CD14-positive monocyte (primary cell): ENCODE results near the gene OSTC. TPM values are rescaled to one million over a fixed set of nuclear protein-coding genes. Genes with fewer than 3 reads are reported as not detected.

Experiments used
- DNase-seq, 3 donors: peaks; one replicate each; pipeline ENCODE4 v3.0.0-alpha.2; 2011 to 2022
- H2AFZ ChIP-seq: 2 replicates; pipeline ENCODE4 v1.6.0; 2012; ENCODE audit warnings: mild to moderate bottlenecking, low read depth, low read length, inconsistent platforms; ENCODE audit not compliant: insufficient read depth, poor library complexity, severe bottlenecking
- H3K27ac ChIP-seq, 2 donors: 1 replicate in 1 of 2; 2 replicates in 1 of 2; pipeline ENCODE4 v1.5.1; 2012 to 2013; ENCODE audit warnings: low read length in 2 of 2, control low read depth in 1 of 2, inconsistent platforms in 1 of 2, low read depth in 1 of 2, mild to moderate bottlenecking in 1 of 2
- H3K27me3 ChIP-seq, 2 donors: one replicate each; pipeline versions ENCODE4 v1.6.0 to v1.6.1; 2011 to 2013; ENCODE audit warnings: low read length in 2 of 2; ENCODE audit not compliant: control insufficient read depth in 2 of 2, insufficient read depth in 2 of 2
- H3K36me3 ChIP-seq, 2 donors: replicated peaks in 1 of 2; 1 replicate in 1 of 2; 2 replicates in 1 of 2; pipeline versions ENCODE4 v1.5.1 to v1.6.1; 2012 to 2013; ENCODE audit warnings: low read length in 2 of 2, control low read depth in 1 of 2, inconsistent platforms in 1 of 2, mild to moderate bottlenecking in 1 of 2; ENCODE audit not compliant: insufficient read depth in 2 of 2, control insufficient read depth in 1 of 2
- H3K4me1 ChIP-seq, 2 donors: 1 replicate in 1 of 2; 2 replicates in 1 of 2; pipeline versions ENCODE4 v1.5.1 to v1.6.1; 2012 to 2013; ENCODE audit warnings: low read length in 2 of 2, control low read depth in 1 of 2, inconsistent platforms in 1 of 2, mild to moderate bottlenecking in 1 of 2, moderate library complexity in 1 of 2; ENCODE audit not compliant: insufficient read depth in 2 of 2, control insufficient read depth in 1 of 2
- H3K4me2 ChIP-seq: replicated peaks from 2 replicates; pipeline ENCODE3; 2012; ENCODE audit warnings: low read length, moderate library complexity, mild to moderate bottlenecking; ENCODE audit not compliant: poor library complexity, severe bottlenecking; ENCODE audit errors: extremely low read depth
- H3K4me3 ChIP-seq, 3 experiments: fragments of 200-600 bp in 1 of 3; sonication (generic) in 1 of 3; replicated peaks in 1 of 3; 1 replicate in 2 of 3; 2 replicates in 1 of 3; pipeline ENCODE4 v1.5.1; 2011 to 2013; ENCODE audit warnings: low read length in 3 of 3, mild to moderate bottlenecking in 3 of 3, control low read depth in 2 of 3, low read depth in 2 of 3, inconsistent platforms in 1 of 3, moderate library complexity in 1 of 3
- H3K79me2 ChIP-seq: 2 replicates; pipeline ENCODE4 v1.6.0; 2012; ENCODE audit warnings: mild to moderate bottlenecking, control low read depth, inconsistent platforms, low read length, moderate library complexity; ENCODE audit not compliant: insufficient read depth
- H3K9ac ChIP-seq: 2 replicates; pipeline ENCODE4 v1.6.0; 2017; ENCODE audit warnings: low read length, mild to moderate bottlenecking; ENCODE audit not compliant: insufficient read depth, poor library complexity, severe bottlenecking
- H3K9me3 ChIP-seq, 2 donors: replicated peaks in 1 of 2; 1 replicate in 1 of 2; 2 replicates in 1 of 2; pipeline versions ENCODE4 v1.5.1 to v1.6.1; 2012 to 2013; ENCODE audit warnings: low read length in 2 of 2, control low read depth in 1 of 2; ENCODE audit not compliant: control insufficient read depth in 1 of 2, insufficient read depth in 1 of 2
- H4K20me1 ChIP-seq: 2 replicates; pipeline ENCODE4 v1.6.0; 2012; ENCODE audit warnings: mild to moderate bottlenecking, low read length, control low read depth, moderate library complexity; ENCODE audit not compliant: insufficient read depth
- H3K27ac Mint-ChIP-seq, 7 donors: one replicate each; pipeline ENCODE4 v1.8.0; 2020; ENCODE audit warnings: mild to moderate bottlenecking in 7 of 7, mixed read lengths in 7 of 7, moderate library complexity in 6 of 7, inconsistent platforms in 2 of 7
- H3K27me3 Mint-ChIP-seq, 3 donors: one replicate each; pipeline ENCODE4 v1.8.0; 2021 to 2022; ENCODE audit warnings: low read depth in 3 of 3, mild to moderate bottlenecking in 3 of 3, mixed read lengths in 3 of 3, moderate library complexity in 3 of 3, inconsistent platforms in 1 of 3
- H3K36me3 Mint-ChIP-seq, 2 donors: one replicate each; pipeline ENCODE4 v1.8.0; 2020; ENCODE audit warnings: mixed read lengths in 2 of 2, inconsistent platforms in 1 of 2, mild to moderate bottlenecking in 1 of 2
- H3K4me1 Mint-ChIP-seq: one replicate; pipeline ENCODE4 v1.8.0; 2020; ENCODE audit warnings: mild to moderate bottlenecking, mixed read lengths
- H3K4me3 Mint-ChIP-seq, 2 donors: one replicate each; pipeline ENCODE4 v1.8.0; 2020; ENCODE audit warnings: mild to moderate bottlenecking in 2 of 2, mixed read lengths in 2 of 2, moderate library complexity in 1 of 2
- H3K9me3 Mint-ChIP-seq, 7 donors: one replicate each; pipeline ENCODE4 v1.8.0; 2020 to 2022; ENCODE audit warnings: mixed read lengths in 7 of 7, mild to moderate bottlenecking in 6 of 7, moderate library complexity in 6 of 7, inconsistent platforms in 2 of 7
- CTCF ChIP-seq: fragments of 200-600 bp; IDR thresholded peaks from one replicate; pipeline ENCODE4 v1.8.0; 2022; ENCODE audit warnings: antibody characterized with exemption, mild to moderate bottlenecking
- WGBS: methylation state at CpG from one replicate; pipeline ENCODE4 v1.1.5; 2013; ENCODE audit warnings: missing lambda C conversion rate; ENCODE audit not compliant: insufficient coverage; 5-methylcytosine and 5-hydroxymethylcytosine counted together
- intact Hi-C, 2 donors: fragments of 100-400 bp; cut with micrococcal nuclease; formaldehyde crosslinking; loops; one replicate each; pipeline versions ENCODE4 v1.15.0 to v1.15.1; 2023
- polyA plus RNA-seq, 3 donors: library from polyadenylated mRNA; depleted of rRNA in 1 of 3; unstranded in 2 of 3; stranded (reverse) in 1 of 3; fragments of 300-500 nt in 2 of 3; fragments of >200 nt in 1 of 3; fragmentation: Illumina TruSeq in 2 of 3; gene quantifications; 1 replicate in 2 of 3; 2 replicates in 1 of 3; pipeline ENCODE4 v1.2.3, GENCODE V29; 2012 to 2021

The OSTC gene
- polyA plus RNA-seq, 3 donors, result 68.5 to 156 (median 149) TPM

- H3K36me3 Mint-ChIP-seq, result peaks cover 0 to 5% of the 10 kb centered on the region in 2 donors
- Histone ChIP-seq H3K4me3 (no peak overlapping the region), H3K36me3 (no peaks in the 10 kb centered on the region), H3K4me1 (peaks cover 0 to 4% of the 10 kb centered on the region in 2 donors), H3K9me3 (no peaks in the 10 kb centered on the region), H3K9ac (no peak overlapping the region), H3K79me2 (no peaks in the 10 kb centered on the region), H2AFZ (no peak overlapping the region), H3K4me2 (no peak overlapping the region), H3K27me3 (peaks cover 0 to 2% of the 10 kb centered on the region in 2 donors), H4K20me1 (no peaks in the 10 kb centered on the region), H3K27ac (no peak overlapping the region)
- no peak overlapping the region for H3K4me3 Mint-ChIP-seq
- intact Hi-C loops, result no loop called here
- peaks cover 0 to 9% (median 6%) of the 10 kb centered on the region in 3 donors for H3K27me3 Mint-ChIP-seq
- H3K9me3 Mint-ChIP-seq, result peaks cover 0 to 2% (median 0%) of the 10 kb centered on the region in 7 donors
- WGBS, result 29% methylated on average over 2 of the region's 5 CpGs
- no peak for TF ChIP-seq CTCF
- no peak overlapping the region for H3K27ac Mint-ChIP-seq
- peaks cover 8% of the 10 kb centered on the region for H3K4me1 Mint-ChIP-seq
- no peak for DNase-seq
These were observed 33.1 kb downstream of the OSTC start for GRCh38 chr4:108683479-108683878.

- no peak overlapping the region for H3K4me2 ChIP-seq
- WGBS, result no CpG with 5 or more reads among the region's 4 CpGs
- no peaks in the 10 kb centered on the region for H3K9me3 ChIP-seq
- no peak overlapping the region for H3K27ac ChIP-seq
- H3K4me1 Mint-ChIP-seq, result peaks cover 8% of the 10 kb centered on the region
- H3K9me3 Mint-ChIP-seq, result peaks cover 0 to 2% (median 0%) of the 10 kb centered on the region in 7 donors
- peaks cover 0 to 9% (median 7%) of the 10 kb centered on the region in 3 donors for H3K27me3 Mint-ChIP-seq
- no peak overlapping the region for H3K4me3 ChIP-seq
- H3K36me3 Mint-ChIP-seq, result no peaks in the 10 kb centered on the region
- intact Hi-C loops, result no loop called here
- DNase-seq, result no peak
- H4K20me1 ChIP-seq, result no peaks in the 10 kb centered on the region
- no peak overlapping the region for H3K27ac Mint-ChIP-seq
- H3K79me2 ChIP-seq, result no peaks in the 10 kb centered on the region
- peaks cover 0 to 2% of the 10 kb centered on the region in 2 donors for H3K27me3 ChIP-seq
- no peak overlapping the region for H3K4me3 Mint-ChIP-seq
- H3K4me1 ChIP-seq, result peaks cover 0 to 4% of the 10 kb centered on the region in 2 donors
- no peak overlapping the region for H2AFZ ChIP-seq
- no peak overlapping the region for H3K9ac ChIP-seq
- no peaks in the 10 kb centered on the region for H3K36me3 ChIP-seq
- no peak for TF ChIP-seq CTCF
These were observed 34.8 kb downstream of the OSTC start for GRCh38 chr4:108685036-108685686.
